Trophoblast cell (in vitro differentiated cells and primary cell): ENCODE results near the gene TM7SF3.
"Not testable (repeated sequence)": the region's sequence is repeated elsewhere in the genome, so short reads cannot be mapped to it uniquely, and the experiment has no call there.

Experiments
- DNase-seq, 2 donors: peaks; one replicate each; pipeline ENCODE4 v3.0.0-alpha.2; 2016
- H2AFZ ChIP-seq: 2 replicates; pipeline ENCODE4 v1.6.1; 2013; ENCODE audit warnings: low read length, moderate library complexity, mild to moderate bottlenecking; ENCODE audit not compliant: insufficient read depth, poor library complexity
- H2AK5ac ChIP-seq: 2 replicates; pipeline ENCODE4 v1.6.1; 2013; ENCODE audit warnings: mild to moderate bottlenecking, low read length
- H2BK120ac ChIP-seq: 2 replicates; pipeline ENCODE4 v1.6.1; 2013; ENCODE audit warnings: low read length, mild to moderate bottlenecking, moderate library complexity; ENCODE audit not compliant: insufficient read depth, poor library complexity
- H2BK12ac ChIP-seq: 2 replicates; pipeline ENCODE4 v1.6.1; 2013; ENCODE audit warnings: mild to moderate bottlenecking, low read length, moderate library complexity
- H2BK5ac ChIP-seq: 2 replicates; pipeline ENCODE4 v1.6.1; 2013; ENCODE audit warnings: low read length, low read depth, moderate library complexity, mild to moderate bottlenecking; ENCODE audit not compliant: poor library complexity
- H3K14ac ChIP-seq: 2 replicates; pipeline ENCODE4 v1.6.1; 2013; ENCODE audit warnings: mild to moderate bottlenecking, low read length
- H3K18ac ChIP-seq: 2 replicates; pipeline ENCODE4 v1.6.1; 2013; ENCODE audit warnings: mild to moderate bottlenecking, low read length
- H3K23ac ChIP-seq: 2 replicates; pipeline ENCODE4 v1.6.1; 2013; ENCODE audit warnings: low read length
- H3K27ac ChIP-seq: 2 replicates; pipeline ENCODE4 v1.5.1; 2013; ENCODE audit warnings: low read depth, mild to moderate bottlenecking, inconsistent platforms, low read length, moderate library complexity
- H3K27me3 ChIP-seq: 2 replicates; pipeline ENCODE4 v1.6.1; 2013; ENCODE audit warnings: inconsistent platforms, mild to moderate bottlenecking, low read length, moderate library complexity; ENCODE audit not compliant: insufficient read depth
- H3K36me3 ChIP-seq, 2 experiments: 1 replicate in 1 of 2; 2 replicates in 1 of 2; pipeline ENCODE4 v1.6.1; 2013; ENCODE audit warnings: low read length in 2 of 2, mild to moderate bottlenecking in 2 of 2, moderate library complexity in 1 of 2; ENCODE audit not compliant: insufficient read depth in 2 of 2, control insufficient read depth in 1 of 2
- H3K4ac ChIP-seq: 2 replicates; pipeline ENCODE4 v1.6.1; 2013; ENCODE audit warnings: low read depth, mild to moderate bottlenecking, low read length, moderate library complexity
- H3K4me1 ChIP-seq, 2 experiments: 1 replicate in 1 of 2; 2 replicates in 1 of 2; pipeline ENCODE4 v1.6.1; 2013; ENCODE audit warnings: low read length in 2 of 2, mild to moderate bottlenecking in 2 of 2, moderate library complexity in 1 of 2; ENCODE audit not compliant: insufficient read depth in 2 of 2, control insufficient read depth in 1 of 2
- H3K4me2 ChIP-seq: 2 replicates; pipeline ENCODE4 v1.6.1; 2013; ENCODE audit warnings: inconsistent platforms, mild to moderate bottlenecking, low read length, moderate library complexity
- H3K4me3 ChIP-seq: 2 replicates; pipeline ENCODE4 v1.5.1; 2013; ENCODE audit warnings: mild to moderate bottlenecking, low read depth, low read length, inconsistent platforms
- H3K79me1 ChIP-seq: one replicate; pipeline ENCODE4 v1.6.1; 2013; ENCODE audit warnings: low read length
- H3K79me2 ChIP-seq: 2 replicates; pipeline ENCODE4 v1.6.1; 2013; ENCODE audit warnings: low read length, mild to moderate bottlenecking; ENCODE audit not compliant: control insufficient read depth, insufficient read depth, poor library complexity
- H3K9ac ChIP-seq: 2 replicates; pipeline ENCODE4 v1.6.1; 2013; ENCODE audit warnings: mild to moderate bottlenecking, low read length
- H3K9me3 ChIP-seq: 2 replicates; pipeline ENCODE4 v1.6.1; 2013; ENCODE audit warnings: low read depth, mild to moderate bottlenecking, control low read depth, inconsistent platforms, low read length; ENCODE audit not compliant: insufficient read depth
- H4K12ac ChIP-seq: 2 replicates; pipeline ENCODE4 v1.6.1; 2013; ENCODE audit warnings: low read depth, mild to moderate bottlenecking, low read length, moderate library complexity
- H4K8ac ChIP-seq: 2 replicates; pipeline ENCODE4 v1.6.1; 2013; ENCODE audit warnings: low read depth, mild to moderate bottlenecking, low read length, moderate library complexity
- H4K91ac ChIP-seq: one replicate; pipeline ENCODE4 v1.6.1; 2013; ENCODE audit warnings: low read depth, mild to moderate bottlenecking, low read length, moderate library complexity
- WGBS: extraction: QIAGEN DNeasy Blood & Tissue Kit; methylation state at CpG from one replicate; pipeline ENCODE4 v1.1.7; 2013; ENCODE audit warnings: missing lambda C conversion rate; ENCODE audit not compliant: insufficient read length, insufficient coverage; ENCODE audit errors: extremely low coverage; 5-methylcytosine and 5-hydroxymethylcytosine counted together

TM7SF3 gene

GRCh38 chr12:27024291-27024690, 10.1 kb upstream of the TM7SF3 start:
- no CpG with 5 or more reads among the region's 1 CpG for WGBS
- no peaks in the 10 kb centered on the region for H3K9me3 ChIP-seq
- no peak overlapping the region for H2AFZ ChIP-seq
- H3K27me3 ChIP-seq = no peaks in the 10 kb centered on the region
- no peak for DNase-seq
- H3K4ac ChIP-seq = no peak overlapping the region
- H4K8ac ChIP-seq = no peak overlapping the region
- H3K79me1 ChIP-seq = peaks cover 2% of the 10 kb centered on the region
- H4K12ac ChIP-seq = no peak overlapping the region
- H3K18ac ChIP-seq = no peak overlapping the region
- no peak overlapping the region for H3K27ac ChIP-seq
- no peak overlapping the region for H2BK12ac ChIP-seq
- no peak overlapping the region for H3K23ac ChIP-seq
- peaks cover 5% of the 10 kb centered on the region for H3K79me2 ChIP-seq
- H4K91ac ChIP-seq = no peak overlapping the region
- no peak overlapping the region for H3K4me2 ChIP-seq
- no peak overlapping the region for H3K9ac ChIP-seq
- no peak overlapping the region for H3K14ac ChIP-seq
- no peak overlapping the region for H3K4me3 ChIP-seq
- H3K4me1 ChIP-seq = no peaks in the 10 kb centered on the region
- H2BK120ac ChIP-seq = no peak overlapping the region
- no peak overlapping the region for H2AK5ac ChIP-seq
- H3K36me3 ChIP-seq = peaks cover 3 to 4% of the 10 kb centered on the region in 2 experiments
- H2BK5ac ChIP-seq = no peak overlapping the region

- no peak overlapping the region for H2AFZ ChIP-seq
- H3K14ac ChIP-seq = no peak overlapping the region
- H3K9me3 ChIP-seq = no peaks in the 10 kb centered on the region
- H3K79me1 ChIP-seq = peaks cover 2% of the 10 kb centered on the region
- no peak overlapping the region for H3K9ac ChIP-seq
- H4K12ac ChIP-seq = no peak overlapping the region
- H4K91ac ChIP-seq = no peak overlapping the region
- no peak overlapping the region for H2BK12ac ChIP-seq
- no peak overlapping the region for H3K18ac ChIP-seq
- no peak overlapping the region for H2BK5ac ChIP-seq
- no peak overlapping the region for H3K27ac ChIP-seq
- H3K4me1 ChIP-seq = peaks cover 0 to 3% of the 10 kb centered on the region in 2 experiments
- no peak overlapping the region for H3K23ac ChIP-seq
- no peak overlapping the region for H3K4ac ChIP-seq
- H3K4me3 ChIP-seq = no peak overlapping the region
- no peak overlapping the region for H3K4me2 ChIP-seq
- H3K27me3 ChIP-seq = no peaks in the 10 kb centered on the region
- H2AK5ac ChIP-seq = no peak overlapping the region
- no peak for DNase-seq
- H3K79me2 ChIP-seq = peaks cover 5% of the 10 kb centered on the region
- no peak overlapping the region for H2BK120ac ChIP-seq
- no peaks in the 10 kb centered on the region for H3K36me3 ChIP-seq
- WGBS = no CpG with 5 or more reads among the region's 2 CpGs
- no peak overlapping the region for H4K8ac ChIP-seq
Measured at GRCh38 chr12:27020761-27021160, 6.6 kb upstream of the TM7SF3 start.

- Histone ChIP-seq H3K79me1 (peaks cover 5% of the 10 kb centered on the region), H3K36me3 (no peaks in the 10 kb centered on the region), H4K91ac (no peak overlapping the region), H3K27ac (no peak overlapping the region), H3K4me2 (no peak overlapping the region), H2BK120ac (no peak overlapping the region), H2BK5ac (no peak overlapping the region), H4K8ac (no peak overlapping the region), H3K18ac (no peak overlapping the region), H2BK12ac (no peak overlapping the region), H3K4ac (no peak overlapping the region), H3K27me3 (no peaks in the 10 kb centered on the region), H4K12ac (no peak overlapping the region), H3K23ac (no peak overlapping the region), H2AK5ac (no peak overlapping the region), H3K14ac (no peak overlapping the region), H3K79me2 (peaks cover 3% of the 10 kb centered on the region), H3K9me3 (no peaks in the 10 kb centered on the region), H3K4me1 (peaks cover 2 to 6% of the 10 kb centered on the region in 2 experiments), H3K4me3 (no peak overlapping the region), H3K9ac (no peak overlapping the region), H2AFZ (no peak overlapping the region)
- no CpG with 5 or more reads among the region's 1 CpG for WGBS
- no peak for DNase-seq
Measured at GRCh38 chr12:27018037-27018436, 3.9 kb upstream of the TM7SF3 start.

GRCh38 chr12:27017163-27017823, 3.1 kb upstream of the TM7SF3 start:
- H3K23ac ChIP-seq = not testable (repeated sequence)

More at GRCh38 chr12:27017163-27017823, 3.1 kb upstream of the TM7SF3 start:
- H4K91ac ChIP-seq, H3K9ac ChIP-seq, H3K27me3 ChIP-seq, H4K12ac ChIP-seq, H2BK12ac ChIP-seq, H3K14ac ChIP-seq, H3K18ac ChIP-seq, H3K79me2 ChIP-seq, H3K4ac ChIP-seq, H4K8ac ChIP-seq, H2AFZ ChIP-seq, H2BK120ac ChIP-seq, H3K4me1 ChIP-seq, H3K9me3 ChIP-seq, H2AK5ac ChIP-seq, DNase-seq, H3K27ac ChIP-seq, H3K79me1 ChIP-seq, H3K4me2 ChIP-seq, H2BK5ac ChIP-seq, H3K36me3 ChIP-seq, H3K4me3 ChIP-seq: not testable (repeated sequence)
- WGBS = no CpG with 5 or more reads among the region's 5 CpGs
